Breast epithelium (tissue), 3 donors: ENCODE measurements around the gene IFNG-AS1.

Experiments
- CTCF ChIP-seq, 3 donors: fragments of 450-650 bp; IDR thresholded peaks; one replicate each; pipeline ENCODE4 v1.5.1; 2016 to 2017; ENCODE audit warnings: antibody characterized with exemption in 3 of 3, mild to moderate bottlenecking in 3 of 3, moderate library complexity in 3 of 3
- POLR2A ChIP-seq: fragments of 450-650 bp; IDR thresholded peaks from one replicate; pipeline ENCODE4 v1.6.1; 2016; ENCODE audit warnings: antibody characterized with exemption, mild to moderate bottlenecking, moderate library complexity
- POLR2AphosphoS5 ChIP-seq, 3 donors: sonication (generic); formaldehyde crosslinking; IDR thresholded peaks; one replicate each; pipeline ENCODE4 v1.6.1; 2017; ENCODE audit warnings: antibody characterized with exemption in 3 of 3

GRCh38 chr12:67982164-67982563, 7.1 kb upstream of the IFNG-AS1 start:
- TF ChIP-seq CTCF (IDR thresholded peaks at IDR 0.05) (no peak), POLR2A (no peak), POLR2AphosphoS5 (IDR thresholded peaks at IDR 0.05) (no peak)
